Testis (tissue), 2 donors: ENCODE data around the gene RUNX3.

ENCODE experiments used
- CTCF ChIP-seq, 3 experiments: fragments of 450-650 bp in 2 of 3; fragments of 200-600 bp in 1 of 3; sonication (generic) in 1 of 3; IDR thresholded peaks; one replicate each; pipeline ENCODE4 v1.5.1; 2016 to 2019; ENCODE audit warnings: antibody characterized with exemption in 3 of 3, mild to moderate bottlenecking in 2 of 3, moderate library complexity in 1 of 3
- POLR2A ChIP-seq: fragments of 450-650 bp; IDR thresholded peaks from one replicate; pipeline ENCODE4 v1.6.1; 2017; ENCODE audit warnings: antibody characterized with exemption, mild to moderate bottlenecking, moderate library complexity

- TF ChIP-seq POLR2A, result no peak
- TF ChIP-seq CTCF (IDR thresholded peaks at IDR 0.05), result no peak
Observed at GRCh38 chr1:24865587-24865986, 64.5 kb downstream of the RUNX3 start.
